Nephron progenitor cell (in vitro differentiated cells): ENCODE results near the gene FIGN.
A peak's percentile ranks its signal among the peaks of the same experiment; 100 is the strongest.

Experiments used
- DNase-seq: peaks from one replicate; pipeline ENCODE4 v3.0.0; 2021
- H3K27ac Mint-ChIP-seq: 2 replicates; pipeline ENCODE4 v1.8.0; 2021; ENCODE audit warnings: mild to moderate bottlenecking, moderate library complexity, mixed read lengths
- H3K27me3 Mint-ChIP-seq: 2 replicates; pipeline ENCODE4 v1.8.0; 2021; ENCODE audit warnings: mild to moderate bottlenecking, low read depth, mixed read lengths; ENCODE audit not compliant: poor library complexity
- H3K36me3 Mint-ChIP-seq: 2 replicates; pipeline ENCODE4 v1.8.0; 2021; ENCODE audit warnings: low read depth, mixed read lengths
- H3K4me1 Mint-ChIP-seq: 2 replicates; pipeline ENCODE4 v1.8.0; 2021; ENCODE audit warnings: mixed read lengths
- H3K4me3 Mint-ChIP-seq: 2 replicates; pipeline ENCODE4 v1.8.0; 2021; ENCODE audit warnings: mild to moderate bottlenecking, moderate library complexity, mixed read lengths
- H3K9me3 Mint-ChIP-seq: 2 replicates; pipeline ENCODE4 v1.8.0; 2021; ENCODE audit warnings: mild to moderate bottlenecking, moderate library complexity, mixed read lengths
- TF ChIP-seq, protein P1 (sequence below): fragments of 200-600 bp; sonication (generic); IDR thresholded peaks from 2 replicates; pipeline ENCODE4 v1.5.0; 2021; ENCODE audit warnings: antibody characterized with exemption

FIGN gene

DNA sequence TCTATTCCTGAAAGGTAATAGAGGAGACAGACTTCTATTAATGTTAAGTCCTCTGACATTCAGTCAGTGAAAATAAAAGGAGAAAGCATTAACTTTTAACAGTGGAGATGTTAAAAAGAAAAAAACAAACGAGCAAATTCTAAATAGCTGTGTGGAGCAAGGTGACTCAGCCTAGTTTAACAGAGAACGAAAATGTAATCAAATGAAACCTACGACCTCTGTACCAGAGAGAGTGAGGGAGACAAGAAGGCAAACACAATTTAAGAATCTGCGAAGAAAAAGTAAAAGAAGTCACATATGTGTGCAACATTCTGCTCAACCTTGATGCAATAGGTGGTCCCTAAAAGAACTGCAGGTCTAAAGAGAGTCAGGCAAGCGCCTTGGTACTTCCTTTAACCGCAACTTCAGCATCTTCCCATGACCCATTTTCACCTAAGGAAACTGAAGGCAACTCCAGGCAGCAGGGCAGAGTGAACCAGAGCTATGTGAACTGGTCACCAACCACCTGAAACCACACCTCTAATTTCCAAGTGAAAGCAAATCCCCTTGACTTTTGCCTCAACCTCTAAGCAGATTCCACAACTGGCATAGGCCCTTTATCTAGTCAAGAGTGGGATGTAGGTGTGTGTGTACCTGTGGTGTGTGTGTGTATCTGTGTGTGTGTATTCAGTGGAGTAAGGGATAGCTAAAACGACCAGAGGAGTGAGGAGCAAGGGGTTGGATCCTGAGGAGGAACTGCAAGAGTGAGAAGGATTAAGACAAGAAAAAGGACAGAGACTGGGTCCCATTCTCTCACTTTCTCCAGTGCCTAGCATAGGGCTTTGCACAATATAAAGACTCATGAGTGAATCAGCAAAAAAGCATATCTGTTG lies 43.0 kb downstream of the FIGN start:
- TF ChIP-seq, protein P1, sequence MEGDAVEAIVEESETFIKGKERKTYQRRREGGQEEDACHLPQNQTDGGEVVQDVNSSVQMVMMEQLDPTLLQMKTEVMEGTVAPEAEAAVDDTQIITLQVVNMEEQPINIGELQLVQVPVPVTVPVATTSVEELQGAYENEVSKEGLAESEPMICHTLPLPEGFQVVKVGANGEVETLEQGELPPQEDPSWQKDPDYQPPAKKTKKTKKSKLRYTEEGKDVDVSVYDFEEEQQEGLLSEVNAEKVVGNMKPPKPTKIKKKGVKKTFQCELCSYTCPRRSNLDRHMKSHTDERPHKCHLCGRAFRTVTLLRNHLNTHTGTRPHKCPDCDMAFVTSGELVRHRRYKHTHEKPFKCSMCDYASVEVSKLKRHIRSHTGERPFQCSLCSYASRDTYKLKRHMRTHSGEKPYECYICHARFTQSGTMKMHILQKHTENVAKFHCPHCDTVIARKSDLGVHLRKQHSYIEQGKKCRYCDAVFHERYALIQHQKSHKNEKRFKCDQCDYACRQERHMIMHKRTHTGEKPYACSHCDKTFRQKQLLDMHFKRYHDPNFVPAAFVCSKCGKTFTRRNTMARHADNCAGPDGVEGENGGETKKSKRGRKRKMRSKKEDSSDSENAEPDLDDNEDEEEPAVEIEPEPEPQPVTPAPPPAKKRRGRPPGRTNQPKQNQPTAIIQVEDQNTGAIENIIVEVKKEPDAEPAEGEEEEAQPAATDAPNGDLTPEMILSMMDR, result no peak
- H3K27ac Mint-ChIP-seq, result peak overlapping the region; percentile 10
- peaks cover 19% of the 10 kb centered on the region for H3K4me1 Mint-ChIP-seq
- no peak for DNase-seq
- no peak overlapping the region for H3K4me3 Mint-ChIP-seq
- H3K9me3 Mint-ChIP-seq, result no peaks in the 10 kb centered on the region
- no peaks in the 10 kb centered on the region for H3K36me3 Mint-ChIP-seq
- H3K27me3 Mint-ChIP-seq, result peaks cover 4% of the 10 kb centered on the region

DNA sequence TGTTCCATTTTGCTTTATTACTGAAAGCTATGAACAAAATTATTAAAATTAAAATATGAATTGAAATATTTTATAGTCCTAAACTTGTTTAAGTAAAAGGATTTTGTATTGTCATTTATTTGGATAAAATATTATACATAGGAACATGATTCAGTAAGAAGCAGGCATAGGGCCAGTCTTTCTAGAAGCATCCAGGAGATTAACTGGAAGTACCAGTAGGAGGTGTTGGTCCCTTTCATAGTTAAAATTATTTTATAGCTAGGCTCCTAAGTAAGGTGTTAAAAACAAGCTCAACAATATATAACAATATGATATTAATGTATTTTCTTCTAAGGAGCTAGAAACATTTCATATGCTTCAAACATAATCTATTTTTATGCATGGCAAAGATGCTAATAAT lies 43.7 kb downstream of the FIGN start:
- Mint-ChIP-seq H3K4me3 (no peak overlapping the region), H3K27ac (no peak overlapping the region), H3K27me3 (peaks cover 4% of the 10 kb centered on the region), H3K9me3 (no peaks in the 10 kb centered on the region), H3K4me1 (peaks cover 24% of the 10 kb centered on the region), H3K36me3 (no peaks in the 10 kb centered on the region)
- TF ChIP-seq, protein P1, result no peak
- no peak for DNase-seq

GRCh38 chr2:163690896-163691295 lies 44.9 kb downstream of the FIGN start:
- no peaks in the 10 kb centered on the region for H3K36me3 Mint-ChIP-seq
- TF ChIP-seq, protein P1, result no peak
- no peaks in the 10 kb centered on the region for H3K9me3 Mint-ChIP-seq
- DNase-seq, result no peak
- no peak overlapping the region for H3K27ac Mint-ChIP-seq
- no peak overlapping the region for H3K4me3 Mint-ChIP-seq
- H3K4me1 Mint-ChIP-seq, result peaks cover 31% of the 10 kb centered on the region
- peaks cover 4% of the 10 kb centered on the region for H3K27me3 Mint-ChIP-seq

DNA sequence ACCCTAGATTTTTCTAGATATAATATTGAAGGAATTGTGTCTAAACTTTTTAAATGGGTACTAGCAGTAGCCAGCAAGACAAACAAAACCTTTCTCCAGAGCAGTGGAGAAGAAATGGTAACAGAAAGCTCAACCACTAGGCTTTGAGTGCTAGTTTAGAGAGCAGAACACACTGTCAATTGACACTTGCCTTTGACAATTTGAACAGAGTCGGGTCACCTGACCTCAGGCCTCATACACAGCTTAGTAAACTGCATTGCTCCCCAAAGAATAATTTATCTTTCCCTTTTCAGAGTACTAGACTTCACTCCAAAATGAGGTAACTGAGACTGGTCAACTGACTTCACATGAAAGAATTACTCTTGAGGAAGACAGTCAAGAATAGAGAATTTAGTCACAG lies 48.6 kb downstream of the FIGN start:
- no peaks in the 10 kb centered on the region for H3K9me3 Mint-ChIP-seq
- no peaks in the 10 kb centered on the region for H3K27me3 Mint-ChIP-seq
- TF ChIP-seq, protein P1, result no peak
- peaks cover 5% of the 10 kb centered on the region for H3K36me3 Mint-ChIP-seq
- no peak for DNase-seq
- peaks cover 24% of the 10 kb centered on the region for H3K4me1 Mint-ChIP-seq
- peak overlapping the region; percentile 41 for H3K27ac Mint-ChIP-seq
- H3K4me3 Mint-ChIP-seq, result no peak overlapping the region

DNA sequence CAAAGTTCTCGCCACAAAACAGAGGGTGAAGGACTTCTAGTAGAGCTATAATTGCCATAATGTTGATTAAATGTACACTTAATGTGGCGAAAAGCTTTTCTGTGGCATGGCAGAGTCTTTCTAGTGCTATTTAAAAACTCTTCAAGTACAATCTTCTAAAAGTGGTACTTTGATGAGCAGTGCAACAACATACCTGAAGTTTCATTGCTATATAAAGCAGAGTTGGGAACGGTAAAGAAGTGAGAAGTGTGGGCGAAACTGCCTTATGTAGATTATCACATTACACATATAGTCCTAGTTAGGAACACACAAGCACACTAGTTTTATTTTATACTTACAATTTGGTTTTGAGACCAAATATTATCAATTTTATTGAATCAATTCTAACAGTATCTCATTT lies 49.5 kb downstream of the FIGN start:
- TF ChIP-seq, protein P1, result no peak
- Mint-ChIP-seq H3K27ac (no peak overlapping the region), H3K4me3 (no peak overlapping the region), H3K4me1 (peaks cover 24% of the 10 kb centered on the region), H3K9me3 (no peaks in the 10 kb centered on the region), H3K36me3 (peaks cover 5% of the 10 kb centered on the region), H3K27me3 (no peaks in the 10 kb centered on the region)
- no peak for DNase-seq

DNA sequence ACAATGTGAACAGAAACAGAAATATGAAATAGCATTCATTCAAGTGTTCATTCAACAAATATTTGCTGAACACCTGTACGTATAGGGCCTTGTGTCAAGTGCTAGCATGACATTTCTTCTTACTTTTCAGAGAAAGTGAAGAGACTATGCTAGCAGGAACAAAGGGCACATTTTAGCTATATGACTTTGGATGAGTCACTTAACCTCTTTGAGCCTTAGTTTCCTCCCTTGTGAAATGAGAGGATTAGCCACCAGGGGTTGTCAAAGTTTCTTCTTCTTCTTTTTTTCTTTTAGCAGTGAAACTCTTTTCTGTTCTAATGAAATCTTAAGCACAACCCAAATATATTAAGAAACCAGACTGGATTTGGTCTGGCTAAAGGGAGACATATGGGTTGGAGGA lies 53.1 kb downstream of the FIGN start:
- TF ChIP-seq, protein P1, result no peak
- Mint-ChIP-seq H3K27ac (peak overlapping the region; percentile 16), H3K27me3 (no peaks in the 10 kb centered on the region), H3K4me1 (peaks cover 19% of the 10 kb centered on the region), H3K9me3 (no peaks in the 10 kb centered on the region), H3K4me3 (no peak overlapping the region), H3K36me3 (peaks cover 23% of the 10 kb centered on the region)
- DNase-seq, result no peak
